Sigmoid colon (tissue), 7 donors: ENCODE data around the gene PWWP2A. TPM values are rescaled to one million over a fixed set of nuclear protein-coding genes. Genes with fewer than 3 reads are reported as not detected.

ENCODE experiments used
- DNase-seq: peaks from one replicate; pipeline ENCODE4 v3.0.0-alpha.2; 2019
- H3K27ac ChIP-seq, 4 donors: fragments of 200-600 bp; sonication (generic); one replicate each; pipeline ENCODE4 v1.5.1; 2016 to 2019; ENCODE audit warnings: mild to moderate bottlenecking in 1 of 4
- H3K27me3 ChIP-seq, 3 donors: fragments of 200-600 bp; sonication (generic); one replicate each; pipeline ENCODE4 v1.5.1; 2019; ENCODE audit warnings: mild to moderate bottlenecking in 1 of 3
- H3K36me3 ChIP-seq, 4 donors: fragments of 200-600 bp; sonication (generic); one replicate each; pipeline ENCODE4 v1.5.1; 2016 to 2019
- H3K4me1 ChIP-seq, 4 donors: fragments of 200-600 bp; sonication (generic); one replicate each; pipeline ENCODE4 v1.5.1; 2017 to 2019
- H3K4me3 ChIP-seq, 4 donors: fragments of 200-600 bp; sonication (generic); one replicate each; pipeline ENCODE4 v1.5.1; 2017 to 2019; ENCODE audit warnings: mild to moderate bottlenecking in 2 of 4, moderate library complexity in 1 of 4
- H3K9me3 ChIP-seq, 4 donors: fragments of 200-600 bp in 3 of 4; sonication (generic) in 3 of 4; one replicate each; pipeline versions ENCODE4 v1.5.1 to v1.6.1; 2013 to 2019
- EP300 ChIP-seq, 4 donors: sonication (generic); formaldehyde crosslinking; IDR thresholded peaks; one replicate each; pipeline ENCODE4 v1.6.1; 2017; ENCODE audit warnings: antibody characterized with exemption in 4 of 4
- POLR2A ChIP-seq, 2 donors: fragments of 450-650 bp; IDR thresholded peaks; one replicate each; pipeline ENCODE4 v1.6.1; 2016; ENCODE audit warnings: antibody characterized with exemption in 2 of 2, mild to moderate bottlenecking in 2 of 2, moderate library complexity in 2 of 2
- POLR2AphosphoS5 ChIP-seq, 4 donors: sonication (generic); formaldehyde crosslinking; IDR thresholded peaks; one replicate each; pipeline ENCODE4 v1.6.1; 2017; ENCODE audit warnings: antibody characterized with exemption in 4 of 4
- WGBS, 2 donors: extraction: QIAGEN DNeasy Blood & Tissue Kit; methylation state at CpG; one replicate each; pipeline ENCODE4 v1.1.7; 2013; 5-methylcytosine and 5-hydroxymethylcytosine counted together
- intact Hi-C: fragments of 100-400 bp; cut with DNase I; formaldehyde crosslinking; loops from one replicate; pipeline ENCODE4 v1.15.1; 2023
- polyA plus RNA-seq, 3 donors: library from polyadenylated mRNA; stranded (reverse); fragments of 200-250 nt; gene quantifications; one replicate each; pipeline ENCODE4 v1.2.3, GENCODE V29; 2013
- total RNA-seq, 4 donors: library from RNA; depleted of rRNA; stranded (reverse); fragments of >200 nt; gene quantifications; one replicate each; pipeline ENCODE4 v1.1.0, GENCODE V29; 2016
- TF ChIP-seq, protein P1 (sequence below), 4 experiments: fragments of 450-650 bp in 3 of 4; fragments of 200-600 bp in 1 of 4; IDR thresholded peaks; one replicate each; pipeline ENCODE4 v1.5.1; 2016 to 2019; ENCODE audit warnings: antibody characterized with exemption in 4 of 4, mild to moderate bottlenecking in 3 of 4, moderate library complexity in 2 of 4
- donor health status: healthy with polysubstance abuse.
- donor health status: Bipolar disorder and iron deficiency.
- donor health status: healthy.

Gene PWWP2A
- total and polyA plus RNA-seq, 7 donors: 9.0 to 33.2 (median 24.8) TPM

DNA sequence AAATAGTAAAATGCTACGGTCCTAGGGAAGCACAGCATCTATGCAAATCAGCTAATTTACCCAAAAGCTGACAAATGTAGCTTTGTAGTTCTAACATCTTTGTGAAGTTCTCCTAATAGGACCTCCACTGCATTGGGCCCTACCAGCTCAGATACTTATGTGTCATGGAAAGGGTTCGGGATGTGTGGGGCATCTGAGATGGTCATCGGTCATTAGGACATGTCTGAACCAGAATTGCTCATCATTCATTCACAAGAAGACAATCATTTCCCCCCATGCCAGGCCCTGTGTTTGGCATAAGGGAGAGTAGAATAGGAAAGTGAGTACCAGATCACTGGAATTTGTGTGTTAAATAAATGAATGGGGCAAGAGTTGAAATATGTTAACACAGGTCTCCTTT, 35.7 kb downstream of the PWWP2A start:
- H3K4me1 ChIP-seq: peaks cover 0 to 15% (median 6%) of the 10 kb centered on the region in 4 donors
- 81 to 86% methylated on average over 3 of the region's 3 CpGs for WGBS, 2 donors
- peaks cover 0 to 3% (median under 1%) of the 10 kb centered on the region in 4 donors for H3K36me3 ChIP-seq
- intact Hi-C loops: no loop called here
- no peaks in the 10 kb centered on the region for H3K9me3 ChIP-seq
- TF ChIP-seq POLR2A (IDR thresholded peaks at IDR 0.05): no peak
- TF ChIP-seq, protein P1, sequence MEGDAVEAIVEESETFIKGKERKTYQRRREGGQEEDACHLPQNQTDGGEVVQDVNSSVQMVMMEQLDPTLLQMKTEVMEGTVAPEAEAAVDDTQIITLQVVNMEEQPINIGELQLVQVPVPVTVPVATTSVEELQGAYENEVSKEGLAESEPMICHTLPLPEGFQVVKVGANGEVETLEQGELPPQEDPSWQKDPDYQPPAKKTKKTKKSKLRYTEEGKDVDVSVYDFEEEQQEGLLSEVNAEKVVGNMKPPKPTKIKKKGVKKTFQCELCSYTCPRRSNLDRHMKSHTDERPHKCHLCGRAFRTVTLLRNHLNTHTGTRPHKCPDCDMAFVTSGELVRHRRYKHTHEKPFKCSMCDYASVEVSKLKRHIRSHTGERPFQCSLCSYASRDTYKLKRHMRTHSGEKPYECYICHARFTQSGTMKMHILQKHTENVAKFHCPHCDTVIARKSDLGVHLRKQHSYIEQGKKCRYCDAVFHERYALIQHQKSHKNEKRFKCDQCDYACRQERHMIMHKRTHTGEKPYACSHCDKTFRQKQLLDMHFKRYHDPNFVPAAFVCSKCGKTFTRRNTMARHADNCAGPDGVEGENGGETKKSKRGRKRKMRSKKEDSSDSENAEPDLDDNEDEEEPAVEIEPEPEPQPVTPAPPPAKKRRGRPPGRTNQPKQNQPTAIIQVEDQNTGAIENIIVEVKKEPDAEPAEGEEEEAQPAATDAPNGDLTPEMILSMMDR (IDR thresholded peaks at IDR 0.05): no peak
- no peak for TF ChIP-seq POLR2AphosphoS5 (IDR thresholded peaks at IDR 0.05)
- TF ChIP-seq EP300 (IDR thresholded peaks at IDR 0.05): no peak
- DNase-seq: no peak
- H3K4me3 ChIP-seq: no peak overlapping the region
- H3K27ac ChIP-seq: peak overlapping the region in 2 of 4 donors; percentile 9 to 29
- H3K27me3 ChIP-seq: no peaks in the 10 kb centered on the region

DNA sequence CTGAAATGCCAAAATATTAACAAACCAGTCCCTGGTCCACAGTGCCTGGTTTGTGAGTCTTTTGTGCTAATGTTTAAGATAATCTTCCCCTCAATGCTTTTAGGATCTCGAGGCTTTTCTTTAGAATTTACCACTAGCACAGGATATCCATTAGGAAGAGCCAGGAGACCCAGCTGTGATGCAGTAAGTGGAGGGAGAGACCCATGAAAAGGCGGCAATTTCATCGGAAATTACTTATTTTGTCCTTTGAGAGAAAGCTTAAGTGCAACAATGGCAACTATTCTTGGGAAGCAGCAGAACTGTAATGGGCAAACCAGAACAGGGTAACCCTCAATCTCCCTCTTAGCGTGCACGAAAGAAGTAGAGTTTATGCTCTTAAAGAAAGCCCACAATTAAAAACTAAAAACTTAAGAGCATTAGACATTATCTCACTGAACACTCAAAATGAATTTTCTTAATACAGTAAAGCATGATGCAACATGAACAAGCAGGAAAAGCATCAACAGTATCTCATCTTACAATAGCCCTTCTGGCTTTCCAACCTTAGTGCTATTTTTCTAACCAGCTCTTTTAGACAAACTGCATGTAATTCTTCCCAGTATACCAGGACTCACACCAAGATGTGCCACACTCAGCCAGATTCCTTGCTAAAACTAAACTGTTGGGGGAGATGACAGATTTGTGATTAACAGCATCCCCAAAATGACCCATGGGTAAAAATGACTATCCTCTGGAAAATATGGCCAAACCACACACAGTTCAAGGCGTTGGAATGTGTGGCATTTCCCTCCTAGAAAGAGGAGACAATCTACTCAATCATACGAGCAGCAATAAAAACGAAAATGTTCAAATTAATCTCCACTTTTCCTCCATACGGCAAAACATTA, 36.4 kb downstream of the PWWP2A start:
- whole genome bisulfite sequencing, 2 donors: 79 to 86% methylated on average over 9 of the region's 9 CpGs
- Histone ChIP-seq H3K4me3 (no peak overlapping the region), H3K9me3 (no peaks in the 10 kb centered on the region), H3K4me1 (peaks cover 0 to 15% (median 6%) of the 10 kb centered on the region in 4 donors), H3K27me3 (no peaks in the 10 kb centered on the region), H3K27ac (peak overlapping the region in 2 of 4 donors; percentile 9 to 29), H3K36me3 (peaks cover 0 to 5% (median 2%) of the 10 kb centered on the region in 4 donors)
- intact Hi-C loops: no loop called here
- TF ChIP-seq POLR2A (IDR thresholded peaks at IDR 0.05) (no peak), POLR2AphosphoS5 (IDR thresholded peaks at IDR 0.05) (no peak), EP300 (IDR thresholded peaks at IDR 0.05) (no peak)
- TF ChIP-seq, protein P1 (IDR thresholded peaks at IDR 0.05): no peak
- DNase-seq: no peak

DNA sequence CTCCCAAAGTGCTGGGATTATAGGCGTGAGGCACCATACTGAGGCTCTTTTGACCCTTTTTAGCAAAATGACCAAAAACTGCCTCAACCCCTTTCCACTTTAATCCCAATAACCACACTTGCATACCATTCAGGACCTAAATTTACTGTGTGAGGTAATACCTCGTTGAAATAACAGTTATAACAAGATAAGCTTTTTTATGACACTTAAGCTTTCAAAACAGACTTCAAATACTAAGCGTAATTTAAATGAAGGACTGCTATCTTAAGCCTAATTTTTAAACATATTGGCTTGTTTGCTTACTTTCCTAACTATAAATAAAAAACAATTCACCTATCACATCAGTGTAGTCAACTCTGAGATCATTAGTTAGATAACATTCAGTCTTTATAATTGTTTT, 37.8 kb downstream of the PWWP2A start:
- 45 to 77% methylated on average over 3 of the region's 3 CpGs for WGBS, 2 donors
- Histone ChIP-seq H3K9me3 (no peaks in the 10 kb centered on the region), H3K27ac (no peak overlapping the region), H3K4me3 (no peak overlapping the region), H3K4me1 (peaks cover 0 to 15% (median 6%) of the 10 kb centered on the region in 4 donors), H3K27me3 (no peaks in the 10 kb centered on the region), H3K36me3 (peaks cover 0 to 18% (median 4%) of the 10 kb centered on the region in 4 donors)
- TF ChIP-seq EP300 (IDR thresholded peaks at IDR 0.05): no peak
- TF ChIP-seq POLR2AphosphoS5 (IDR thresholded peaks at IDR 0.05): no peak
- intact Hi-C loops: no loop called here
- no peak for DNase-seq

DNA sequence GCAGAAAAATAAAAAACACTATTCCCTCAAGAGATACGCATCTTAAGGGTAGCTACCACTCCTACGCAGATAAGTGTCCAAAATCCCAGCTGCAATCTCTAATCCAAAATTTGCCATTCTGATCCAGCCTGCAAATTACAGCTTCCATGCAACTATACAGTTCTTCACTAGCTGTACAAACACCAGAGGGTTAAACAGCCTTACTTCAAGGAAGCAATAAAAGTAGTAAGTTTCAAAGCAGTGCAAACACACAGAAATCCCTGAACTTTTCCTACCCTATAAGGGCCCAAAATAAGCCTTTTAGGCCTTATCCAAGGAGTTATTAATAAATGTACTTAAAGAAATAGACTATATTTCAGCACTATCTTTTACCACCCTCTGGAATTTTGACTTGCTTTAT, 39.5 kb downstream of the PWWP2A start:
- Histone ChIP-seq H3K36me3 (peaks cover 0 to 22% (median 4%) of the 10 kb centered on the region in 4 donors), H3K4me3 (no peak overlapping the region), H3K27me3 (no peaks in the 10 kb centered on the region), H3K27ac (no peak overlapping the region), H3K9me3 (no peaks in the 10 kb centered on the region), H3K4me1 (peaks cover 0 to 15% (median 6%) of the 10 kb centered on the region in 4 donors)
- intact Hi-C loops: no loop called here
- TF ChIP-seq POLR2A (IDR thresholded peaks at IDR 0.05) (no peak), POLR2AphosphoS5 (IDR thresholded peaks at IDR 0.05) (no peak), EP300 (IDR thresholded peaks at IDR 0.05) (no peak)
- TF ChIP-seq, protein P1 (IDR thresholded peaks at IDR 0.05): no peak
- DNase-seq: no peak
- WGBS, 2 donors: 40 to 78% methylated on average over 2 of the region's 2 CpGs

DNA sequence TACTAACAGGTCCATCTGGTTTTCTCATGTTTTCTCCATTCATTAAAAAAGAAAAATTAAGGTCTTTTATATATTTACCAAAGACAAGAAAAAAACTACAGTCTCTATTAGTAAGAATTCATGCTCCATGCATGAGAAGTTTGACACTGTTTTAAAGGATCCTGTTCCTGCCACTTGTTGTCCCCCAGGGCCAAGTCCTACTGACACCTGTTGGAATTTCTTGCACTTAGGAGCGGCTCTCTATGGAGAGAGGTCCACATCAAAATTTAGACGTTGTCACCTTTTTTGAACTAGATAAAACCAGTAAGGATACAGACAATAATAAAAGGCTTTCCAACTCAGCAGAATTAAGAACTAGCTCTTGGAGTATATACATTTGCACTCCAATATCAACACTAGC, 42.3 kb downstream of the PWWP2A start:
- intact Hi-C loops: no loop called here
- peaks cover 0 to 18% (median 4%) of the 10 kb centered on the region in 4 donors for H3K36me3 ChIP-seq
- H3K4me1 ChIP-seq: peaks cover 0 to 3% (median 0%) of the 10 kb centered on the region in 4 donors
- H3K27ac ChIP-seq: no peak overlapping the region
- H3K4me3 ChIP-seq: no peak overlapping the region
- no peaks in the 10 kb centered on the region for H3K27me3 ChIP-seq
- no peak for DNase-seq
- H3K9me3 ChIP-seq: no peaks in the 10 kb centered on the region
- 84 to 87% methylated on average over 2 of the region's 2 CpGs for WGBS, 2 donors
- no peak for TF ChIP-seq POLR2AphosphoS5 (IDR thresholded peaks at IDR 0.05)
- TF ChIP-seq EP300 (IDR thresholded peaks at IDR 0.05): no peak
- TF ChIP-seq POLR2A (IDR thresholded peaks at IDR 0.05): no peak
- TF ChIP-seq, protein P1 (IDR thresholded peaks at IDR 0.05): no peak
